GM19035 (cell line): ENCODE results near the gene GPR146.
A peak's percentile ranks its signal among the peaks of the same experiment; 100 is the strongest.

ENCODE experiments used
- ATAC-seq: cut with Tn5 transposase; IDR thresholded peaks from one replicate; pipeline ENCODE4 v1.9.1; 2021; ENCODE audit not compliant: unreplicated experiment

The GPR146 gene

DNA sequence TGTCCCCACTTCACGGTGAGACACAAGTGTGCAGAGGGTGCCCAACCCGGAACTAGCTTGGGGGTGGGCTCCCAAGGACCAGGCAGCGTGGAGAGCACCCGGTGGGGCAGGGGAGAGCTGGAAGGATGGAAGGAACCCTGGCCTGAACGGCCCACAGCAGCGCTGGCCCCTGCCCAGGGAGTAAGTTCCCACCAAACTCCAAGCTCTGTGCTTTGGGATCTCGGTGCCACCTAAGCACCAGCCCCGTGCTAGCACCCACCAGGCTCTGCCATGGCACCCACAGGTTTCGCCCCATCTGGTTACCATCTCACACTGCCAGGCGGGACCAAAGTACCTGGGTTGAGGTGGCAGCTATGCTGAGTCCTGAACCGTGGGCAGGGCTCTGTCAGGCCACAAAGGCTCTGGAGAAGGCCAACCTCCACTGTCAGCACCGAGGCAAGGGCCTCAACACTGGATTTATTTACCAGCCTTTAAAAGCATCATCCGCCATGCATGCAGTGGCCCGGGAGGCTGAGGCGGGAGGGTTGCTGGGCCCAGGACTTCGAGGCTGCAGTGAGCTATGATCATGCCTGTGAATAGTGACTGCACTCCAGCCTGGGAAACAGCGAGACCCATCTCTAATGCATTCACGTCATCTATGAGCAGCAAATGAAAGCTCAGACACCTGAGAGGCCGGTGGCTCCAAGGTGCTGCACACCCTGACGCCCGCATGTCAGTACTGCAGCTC is 59.6 kb downstream of the GPR146 start:
- ATAC-seq = peak; percentile 22

DNA sequence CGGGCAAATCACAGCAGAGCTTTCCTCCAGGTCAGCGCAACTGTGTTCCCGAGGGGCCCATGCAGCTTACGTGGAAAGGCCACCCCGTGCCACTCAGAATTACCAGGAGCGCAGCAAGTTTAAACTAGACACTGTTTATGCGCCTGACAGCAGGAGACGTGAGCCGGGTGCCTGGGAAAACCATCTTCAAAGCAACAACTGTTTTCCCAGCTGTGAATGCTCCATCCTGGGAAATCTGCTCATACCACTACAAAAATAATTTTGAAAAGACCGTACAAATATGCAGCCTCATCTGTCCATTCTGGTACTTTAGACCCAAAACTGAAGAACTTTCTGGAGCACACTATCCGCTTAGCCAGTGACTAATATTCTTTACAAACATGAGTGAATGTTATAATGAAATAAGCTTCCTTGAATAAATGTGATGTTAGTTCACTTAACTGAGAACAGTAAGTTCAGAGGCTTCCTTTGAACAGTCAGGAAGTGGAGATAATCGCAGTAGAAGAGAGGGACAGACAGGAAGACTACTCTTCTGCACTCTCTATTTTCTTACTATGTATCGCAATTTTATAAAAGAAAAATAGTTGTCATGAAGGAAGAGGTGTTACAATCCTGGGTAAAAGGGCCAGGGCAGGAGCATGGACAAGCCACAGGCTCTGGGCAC is 60.3 kb downstream of the GPR146 start:
- no peak for ATAC-seq

DNA sequence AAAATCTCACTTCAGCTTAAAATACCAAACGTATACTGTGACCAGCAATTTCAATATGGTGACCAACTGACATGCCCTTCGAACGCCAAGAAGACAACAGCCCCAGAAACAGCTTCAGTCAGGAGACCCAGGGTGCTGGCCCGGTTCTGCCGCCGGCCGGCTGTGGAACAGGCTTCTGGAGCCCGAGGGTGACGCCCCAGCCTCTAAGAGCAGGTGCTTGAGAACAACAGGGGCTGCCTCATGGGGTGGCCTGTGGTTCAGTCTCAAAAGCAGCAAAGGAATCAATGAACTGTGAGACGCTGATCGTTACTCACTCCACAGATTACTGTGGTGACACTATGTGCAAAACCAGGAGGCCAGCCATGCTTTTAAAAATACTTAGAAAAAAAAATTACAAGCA is 60.8 kb downstream of the GPR146 start:
- ATAC-seq = peak; percentile 55

DNA sequence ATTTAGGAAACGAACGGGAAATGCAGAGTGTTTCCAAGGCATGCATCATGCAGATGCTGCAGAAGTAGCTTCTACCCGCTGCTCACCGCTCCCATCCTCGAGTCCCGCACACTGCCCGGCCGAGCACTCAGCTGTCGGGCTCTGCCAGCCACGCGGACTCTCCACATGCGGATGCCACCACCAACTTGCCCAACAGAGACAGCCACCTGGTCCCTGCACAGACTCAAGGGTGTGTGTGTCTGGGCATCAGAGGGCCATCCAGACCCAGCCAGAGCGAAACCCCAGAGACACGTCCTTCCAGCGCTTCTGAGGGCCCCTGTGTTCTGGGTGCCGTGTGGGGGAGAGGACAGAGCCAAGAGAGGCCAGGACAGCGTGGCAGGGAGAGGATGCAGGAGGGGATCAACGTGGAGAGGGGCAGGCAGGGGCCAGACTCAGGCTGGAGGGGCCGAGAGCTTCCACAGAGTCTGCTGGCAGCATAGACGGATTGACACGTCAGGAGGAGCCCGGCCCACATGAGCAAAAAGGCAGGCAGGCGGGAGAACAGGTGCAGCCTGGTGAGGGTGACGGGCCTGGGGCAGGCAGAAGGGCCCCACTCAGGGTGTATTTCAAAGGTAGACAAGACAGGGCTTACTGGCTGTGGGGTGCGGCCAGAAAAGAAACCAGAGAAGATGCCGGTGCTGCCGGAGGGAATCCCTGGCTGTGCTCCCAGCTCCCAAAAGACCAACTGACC is 61.9 kb downstream of the GPR146 start:
- ATAC-seq = no peak

DNA sequence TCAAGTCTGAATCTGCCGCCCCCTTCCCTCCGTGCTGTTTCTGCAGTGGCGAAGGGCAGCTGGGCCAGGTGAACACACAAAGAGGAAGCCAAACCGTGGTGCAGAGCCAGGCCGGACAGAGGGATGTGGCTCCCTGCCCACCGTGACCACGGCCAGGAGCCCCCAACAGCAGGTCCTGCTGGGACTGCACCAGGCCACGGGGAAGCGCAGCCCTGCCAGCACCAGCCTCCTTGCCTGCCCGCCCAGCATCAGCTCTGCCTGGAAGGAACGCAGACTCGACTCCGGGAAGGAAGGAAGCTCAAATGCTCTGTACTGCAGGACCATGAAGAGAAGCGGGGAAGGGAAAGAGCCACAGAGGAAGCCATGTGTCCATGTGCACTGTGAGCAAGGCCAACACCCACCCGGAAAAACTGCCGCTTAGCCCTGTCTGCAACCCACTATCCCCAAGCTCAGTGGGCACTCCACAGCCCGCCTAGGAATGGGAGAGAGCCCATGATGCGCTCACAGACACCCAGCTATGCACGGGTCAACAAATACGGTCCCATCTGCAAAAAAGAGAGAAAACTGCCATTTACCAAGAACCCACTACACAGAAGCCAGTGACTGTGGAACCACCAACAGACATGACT is 62.6 kb downstream of the GPR146 start:
- no peak for ATAC-seq

DNA sequence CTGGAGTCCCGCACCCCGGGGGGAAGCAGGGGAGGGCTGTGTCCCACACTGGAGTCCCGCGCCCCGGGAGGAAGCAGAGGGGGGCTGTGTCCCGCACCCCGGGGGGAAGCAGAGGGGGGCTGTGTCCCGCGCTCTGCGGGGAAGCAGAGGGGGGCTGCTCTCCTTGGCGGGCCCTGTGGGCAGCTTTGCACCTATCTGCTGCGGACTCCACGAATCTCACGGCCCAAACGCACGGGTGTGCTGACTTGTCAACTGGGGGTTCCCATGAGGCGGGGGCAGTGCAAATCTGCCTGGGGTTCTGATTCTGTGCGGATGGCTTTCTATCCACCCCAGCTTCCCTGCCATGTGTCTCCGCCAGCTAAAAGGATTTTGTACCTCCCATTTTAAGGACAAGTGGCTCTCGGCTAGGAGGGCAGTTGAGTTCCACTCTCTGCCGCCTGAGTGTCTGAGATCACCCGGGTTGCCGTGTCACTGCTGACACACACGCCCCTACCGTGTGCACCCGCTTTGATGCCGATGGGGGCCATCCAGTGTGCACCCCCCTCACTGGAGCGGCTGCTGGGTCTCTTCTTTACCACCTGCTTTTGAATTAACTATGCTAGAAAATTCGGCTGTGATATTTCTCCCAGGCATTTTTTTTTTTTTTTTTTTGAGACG is 64.0 kb downstream of the GPR146 start:
- ATAC-seq = no peak
